ENCODE results near the gene INSL3.

INSL3 gene

GRCh38 chr19:17821190-17821589, at the start of gene INSL3:
INSL3 (minus strand) TSS chr19:17821519; CDS start chr19:17821506, 13 bp downstream.
- DNase-seq: no peak

- DNase-seq: no peak
These were observed 47.8 kb upstream of the INSL3 start for GRCh38 chr19:17869114-17869608.

GRCh38 chr19:17868669-17869068, 47.4 kb upstream of the INSL3 start:
- no peak for DNase-seq

GRCh38 chr19:17866964-17867486, 45.7 kb upstream of the INSL3 start:
- no peak for DNase-seq

- DNase-seq: no peak
These were observed 45.1 kb upstream of the INSL3 start for GRCh38 chr19:17866312-17866963.

GRCh38 chr19:17865364-17866311, 44.3 kb upstream of the INSL3 start:
- DNase-seq: no peak

GRCh38 chr19:17863520-17864182, 42.3 kb upstream of the INSL3 start:
- no peak for DNase-seq

GRCh38 chr19:17862711-17863519, 41.6 kb upstream of the INSL3 start:
- no peak for DNase-seq

GRCh38 chr19:17861542-17862402, 40.5 kb upstream of the INSL3 start:
- no peak for DNase-seq

GRCh38 chr19:17860993-17861360, 39.7 kb upstream of the INSL3 start:
- no peak for DNase-seq

GRCh38 chr19:17860331-17860992, 39.1 kb upstream of the INSL3 start:
- no peak for DNase-seq

GRCh38 chr19:17859533-17860330, 38.4 kb upstream of the INSL3 start, which contains the start of gene RPL18A:
RPL18A (plus strand) TSS chr19:17859910; CDS start chr19:17859957, 47 bp downstream.
- peak; percentile 89 to 100 (median 99) for DNase-seq

GRCh38 chr19:17855280-17856152, 34.2 kb upstream of the INSL3 start:
- DNase-seq: peak in 54 of 58 donors; percentile 19 to 91 (median 62)

GRCh38 chr19:17854061-17854460, 32.7 kb upstream of the INSL3 start:
- no peak for DNase-seq

- DNase-seq: no peak
These were observed 27.4 kb upstream of the INSL3 start for GRCh38 chr19:17848595-17849292.

Measured in anterior cingulate cortex (tissue), 58 donors.